ENCODE measurements around the gene MAN2A2.
"Not testable (repeated sequence)": the region's sequence is repeated elsewhere in the genome, so short reads cannot be mapped to it uniquely, and the experiment has no call there.

Gene MAN2A2

GRCh38 chr15:90905306-90906180 lies 2.4 kb downstream of the MAN2A2 start:
- DNase-seq: no peak

- no peak for DNase-seq
Measured at GRCh38 chr15:90906181-90906849, 3.2 kb downstream of the MAN2A2 start.

- DNase-seq: no peak
Measured at GRCh38 chr15:90907051-90907660, 4.1 kb downstream of the MAN2A2 start.

- no peak for DNase-seq
Measured at GRCh38 chr15:90907838-90908507, 4.9 kb downstream of the MAN2A2 start.

GRCh38 chr15:90909449-90909848 lies 6.3 kb downstream of the MAN2A2 start:
- DNase-seq: not testable (repeated sequence)

- DNase-seq: no peak
Measured at GRCh38 chr15:90909976-90910375, 6.9 kb downstream of the MAN2A2 start.

- no peak for DNase-seq
Measured at GRCh38 chr15:90910441-90911301, 7.6 kb downstream of the MAN2A2 start.

- DNase-seq: no peak
Measured at GRCh38 chr15:90911302-90911623, 8.2 kb downstream of the MAN2A2 start.

- DNase-seq: no peak
Measured at GRCh38 chr15:90911906-90912769, 9.0 kb downstream of the MAN2A2 start.

- DNase-seq: no peak
Measured at GRCh38 chr15:90912770-90913075, 9.6 kb downstream of the MAN2A2 start.

GRCh38 chr15:90913398-90913944 lies 10.4 kb downstream of the MAN2A2 start:
- DNase-seq: no peak

GRCh38 chr15:90914305-90915080 lies 11.4 kb downstream of the MAN2A2 start:
- no peak for DNase-seq

- no peak for DNase-seq
Measured at GRCh38 chr15:90915216-90915807, 12.2 kb downstream of the MAN2A2 start.

GRCh38 chr15:90915808-90916440 lies 12.8 kb downstream of the MAN2A2 start:
- no peak for DNase-seq

- DNase-seq: no peak
Measured at GRCh38 chr15:90916461-90916860, 13.4 kb downstream of the MAN2A2 start.

- no peak for DNase-seq
Measured at GRCh38 chr15:90917569-90917968, 14.5 kb downstream of the MAN2A2 start.

GRCh38 chr15:90918034-90918788 lies 15.1 kb downstream of the MAN2A2 start:
- no peak for DNase-seq

- no peak for DNase-seq
Measured at GRCh38 chr15:90918835-90919234, 15.7 kb downstream of the MAN2A2 start.

- no peak for DNase-seq
Measured at GRCh38 chr15:90921887-90922286, 18.8 kb downstream of the MAN2A2 start.
